ENCODE data around the gene GNA12.

DNA sequence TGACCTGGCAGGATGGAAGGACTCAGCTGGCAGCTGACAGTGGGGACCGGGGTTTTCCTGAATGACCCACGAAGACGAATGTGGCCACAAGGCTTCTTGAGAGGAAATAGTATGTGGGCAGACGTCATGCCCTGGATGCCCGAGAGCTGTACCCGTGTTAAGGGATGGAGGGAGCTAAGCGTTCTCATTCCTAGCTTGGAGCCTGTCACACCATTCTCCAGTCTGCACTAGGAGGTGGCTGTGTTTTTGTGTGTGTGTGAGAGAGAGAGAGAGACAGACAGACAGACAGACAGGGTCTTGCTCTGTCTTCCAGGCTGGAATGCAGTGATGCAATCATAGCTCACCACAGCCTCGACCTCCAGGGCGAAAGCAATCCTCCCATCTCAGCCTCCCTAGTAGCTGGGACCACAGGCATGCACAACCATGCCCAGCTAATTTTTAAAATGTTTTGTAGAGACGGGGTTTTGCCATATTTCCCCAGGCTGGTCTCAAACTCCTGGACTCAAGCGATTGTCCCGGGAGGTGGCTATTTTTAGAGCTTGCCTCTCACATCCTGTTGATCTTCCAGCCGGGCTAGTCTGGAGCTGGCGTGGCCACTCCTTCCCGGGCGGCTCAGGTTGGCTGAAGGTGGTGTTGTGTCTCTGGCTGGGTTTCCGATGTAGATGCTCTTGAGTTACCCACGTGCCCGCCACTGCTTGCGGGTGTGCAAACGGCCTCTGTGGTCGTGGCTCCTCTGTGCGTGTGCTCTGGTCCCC is 154.0 kb downstream of the GNA12 start:
- TF ChIP-seq CTCF (conservative IDR thresholded peaks at IDR 0.05; ENCODE audit: low read depth, low read length) (no peak), POLR2A (IDR thresholded peaks at IDR 0.05; ENCODE audit: low read depth, low read length) (no peak), CEBPB (IDR thresholded peaks at IDR 0.05; ENCODE audit: low read depth, low read length) (peak; percentile 89), RAD21 (IDR thresholded peaks at IDR 0.05; ENCODE audit: low read length) (no peak), SMC3 (IDR thresholded peaks at IDR 0.05; ENCODE audit: low read depth, low read length) (no peak), BHLHE40 (IDR thresholded peaks at IDR 0.05; ENCODE audit: low read depth, low read length) (no peak), MXI1 (IDR thresholded peaks at IDR 0.05; ENCODE audit: borderline replicate concordance, low read depth, low read length) (no peak), RFX5 (IDR thresholded peaks at IDR 0.05; ENCODE audit: low read depth, low read length) (no peak), MAFK (IDR thresholded peaks at IDR 0.05; ENCODE audit: low read depth, low read length) (no peak), MAZ (IDR thresholded peaks at IDR 0.05; ENCODE audit: borderline replicate concordance, low read depth, low read length) (no peak), FOS (IDR thresholded peaks at IDR 0.05; ENCODE audit: low read depth, low read length) (no peak), NFE2L2 (IDR thresholded peaks at IDR 0.05; ENCODE audit: low read depth, low read length) (no peak)
- TF ChIP-seq, protein P1, sequence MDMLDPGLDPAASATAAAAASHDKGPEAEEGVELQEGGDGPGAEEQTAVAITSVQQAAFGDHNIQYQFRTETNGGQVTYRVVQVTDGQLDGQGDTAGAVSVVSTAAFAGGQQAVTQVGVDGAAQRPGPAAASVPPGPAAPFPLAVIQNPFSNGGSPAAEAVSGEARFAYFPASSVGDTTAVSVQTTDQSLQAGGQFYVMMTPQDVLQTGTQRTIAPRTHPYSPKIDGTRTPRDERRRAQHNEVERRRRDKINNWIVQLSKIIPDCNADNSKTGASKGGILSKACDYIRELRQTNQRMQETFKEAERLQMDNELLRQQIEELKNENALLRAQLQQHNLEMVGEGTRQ (IDR thresholded peaks at IDR 0.05; ENCODE audit: low read depth, low read length): no peak

Measured in IMR-90 (cell line).